AG08396 (cell line): Measurements from ENCODE around the gene IFT43.

Source experiments
- DNase-seq: peaks from one replicate; pipeline ENCODE4 v3.0.0; 2012; ENCODE audit warnings: low spot score, mixed read lengths

The IFT43 gene

GRCh38 chr14:76080025-76080424, 94.5 kb downstream of the IFT43 start:
- no peak for DNase-seq

- DNase-seq: no peak
Observed at GRCh38 chr14:76080471-76080870, 94.9 kb downstream of the IFT43 start.

- DNase-seq: no peak
Observed at GRCh38 chr14:76081642-76082041, 96.1 kb downstream of the IFT43 start.

GRCh38 chr14:76083796-76084765, 98.5 kb downstream of the IFT43 start:
- DNase-seq: no peak

- DNase-seq: no peak
Observed at GRCh38 chr14:76085358-76085757, 99.8 kb downstream of the IFT43 start.

- no peak for DNase-seq
Observed at GRCh38 chr14:76086636-76087035, 101.1 kb downstream of the IFT43 start.

- DNase-seq: no peak
Observed at GRCh38 chr14:76088326-76088725, 102.8 kb downstream of the IFT43 start.

- no peak for DNase-seq
Observed at GRCh38 chr14:76088771-76089571, 103.4 kb downstream of the IFT43 start.

GRCh38 chr14:76089575-76089974, 104.0 kb downstream of the IFT43 start:
- no peak for DNase-seq

GRCh38 chr14:76090616-76091391, 105.2 kb downstream of the IFT43 start:
- peak; percentile 71 for DNase-seq

- DNase-seq: no peak
Observed at GRCh38 chr14:76093077-76093476, 107.5 kb downstream of the IFT43 start.

- DNase-seq: no peak
Observed at GRCh38 chr14:76096257-76096656, 110.7 kb downstream of the IFT43 start.

GRCh38 chr14:76097547-76097946, 112.0 kb downstream of the IFT43 start:
- DNase-seq: no peak

GRCh38 chr14:76098047-76098446, 112.5 kb downstream of the IFT43 start:
- no peak for DNase-seq

GRCh38 chr14:76098916-76099675, 113.5 kb downstream of the IFT43 start:
- DNase-seq: no peak

GRCh38 chr14:76100236-76100635, 114.7 kb downstream of the IFT43 start:
- DNase-seq: no peak

- DNase-seq: no peak
Observed at GRCh38 chr14:76101391-76102379, 116.1 kb downstream of the IFT43 start.

GRCh38 chr14:76104802-76105355, 119.3 kb downstream of the IFT43 start:
- no peak for DNase-seq

GRCh38 chr14:76106188-76106587, 120.6 kb downstream of the IFT43 start:
- DNase-seq: no peak
